Measurements from ENCODE around the gene WDR4.

DNA sequence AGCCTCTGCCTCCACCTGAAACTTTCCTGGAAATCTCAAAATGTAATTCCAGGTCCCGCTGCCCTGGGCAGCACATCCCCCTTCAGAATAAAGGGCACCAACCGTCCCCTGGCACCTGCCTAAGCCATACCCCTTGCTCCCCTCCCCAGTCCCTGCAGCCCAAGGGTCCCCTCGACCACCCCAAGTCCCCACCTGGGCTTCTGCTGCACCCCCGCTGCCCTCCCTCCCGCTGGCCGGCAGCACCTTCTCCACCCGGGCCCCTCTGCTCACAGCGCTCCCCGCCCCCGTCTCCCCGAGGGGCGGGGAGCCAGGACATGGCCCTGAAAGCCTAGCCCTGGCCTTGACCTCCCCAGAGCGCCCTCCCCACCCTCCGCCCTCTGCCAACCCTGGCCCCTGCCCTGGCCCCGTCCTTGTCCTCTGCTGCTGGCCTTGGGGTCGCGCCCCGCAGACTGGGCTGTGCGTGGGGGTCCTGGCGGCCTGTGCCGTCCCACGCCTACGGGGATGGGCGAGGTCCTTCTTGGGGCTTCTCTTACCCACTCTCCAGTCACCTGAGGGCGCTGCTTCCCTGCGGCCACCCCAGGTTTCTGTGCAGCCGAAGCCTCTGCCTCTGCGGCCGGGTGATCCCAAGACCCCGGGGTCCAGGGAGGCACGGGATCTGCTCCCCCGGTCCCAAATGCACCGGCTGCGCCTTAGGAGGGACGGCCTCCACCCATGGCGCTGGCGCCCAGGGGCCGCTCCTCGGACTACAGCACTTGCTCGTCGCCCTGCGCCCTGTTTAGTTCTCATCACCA is 41.7 kb downstream of the WDR4 start:
- TF ChIP-seq CTCF (conservative IDR thresholded peaks at IDR 0.05; ENCODE audit: low read depth in 2 of 2) = peak; percentile 10 to 64; a peak in 2 of 4 replicates
- no peak for TF ChIP-seq EZH2 (IDR thresholded peaks at IDR 0.05; ENCODE audit: low read depth, unreplicated experiment)
- peak; percentile 36 for TF ChIP-seq POLR2AphosphoS5 (IDR thresholded peaks at IDR 0.05; ENCODE audit: low read depth)
- no peak for TF ChIP-seq CREB1 (CRISPR knock-in tag; IDR thresholded peaks at IDR 0.05; ENCODE audit: low read depth)
- TF ChIP-seq EZH2phosphoT487 (IDR thresholded peaks at IDR 0.05; ENCODE audit: unreplicated experiment) = no peak

All from GM23338 (cell line).